ENCODE measurements around the gene CLTCL1.
"Not testable (repeated sequence)": the region's sequence is repeated elsewhere in the genome, so short reads cannot be mapped to it uniquely, and the experiment has no call there.

Gene CLTCL1

GRCh38 chr22:19291580-19292457 is at the start of gene CLTCL1:
TSS of gene CLTCL1 (minus strand) at chr22:19291719. CDS start at chr22:19291641, 78 bp downstream.
- Mint-ChIP-seq H3K27me3 (peaks cover 61% of the 10 kb centered on the region), H3K9me3 (no peaks in the 10 kb centered on the region), H3K4me3 (peak within 1 kb of the TSS; percentile 87), H3K4me1 (peaks cover 26% of the 10 kb centered on the region), H3K27ac (peak within 1 kb of the TSS; percentile 82), H3K36me3 (no peaks in the 10 kb centered on the region)
- peak; percentile 80 for DNase-seq
- CTCF ChIA-PET: no interaction called here

- no peak for DNase-seq
- CTCF ChIA-PET: interaction anchor here (0.6 to 0.8 kb wide), 2 partner anchors 60 to 154 kb away, joined by 3 read pairs; no protein-coding TSS in a partner anchor
- peaks cover 45% of the 10 kb centered on the region for H3K9me3 Mint-ChIP-seq
- H3K4me3 Mint-ChIP-seq: no peak overlapping the region
- no peak overlapping the region for H3K27ac Mint-ChIP-seq
- H3K36me3 Mint-ChIP-seq: peaks cover 84% of the 10 kb centered on the region
- H3K27me3 Mint-ChIP-seq: no peaks in the 10 kb centered on the region
- H3K4me1 Mint-ChIP-seq: peaks cover 2% of the 10 kb centered on the region
These were observed 45.6 kb upstream of the CLTCL1 start for GRCh38 chr22:19337137-19337536.

GRCh38 chr22:19336133-19337075 is 44.9 kb upstream of the CLTCL1 start:
- DNase-seq: no peak
- peaks cover 2% of the 10 kb centered on the region for H3K4me1 Mint-ChIP-seq
- CTCF ChIA-PET: interaction anchor here (0.6 to 0.8 kb wide), 2 partner anchors 61 to 153 kb away, joined by 3 read pairs; no protein-coding TSS in a partner anchor
- no peak overlapping the region for H3K27ac Mint-ChIP-seq
- H3K27me3 Mint-ChIP-seq: no peaks in the 10 kb centered on the region
- H3K9me3 Mint-ChIP-seq: peaks cover 45% of the 10 kb centered on the region
- peaks cover 84% of the 10 kb centered on the region for H3K36me3 Mint-ChIP-seq
- no peak overlapping the region for H3K4me3 Mint-ChIP-seq

- DNase-seq: no peak
- no peak overlapping the region for H3K27ac Mint-ChIP-seq
- no peak overlapping the region for H3K4me3 Mint-ChIP-seq
- CTCF ChIA-PET: no interaction called here
- peaks cover 72% of the 10 kb centered on the region for H3K36me3 Mint-ChIP-seq
- H3K4me1 Mint-ChIP-seq: no peaks in the 10 kb centered on the region
- no peaks in the 10 kb centered on the region for H3K27me3 Mint-ChIP-seq
- H3K9me3 Mint-ChIP-seq: peaks cover 31% of the 10 kb centered on the region
These were observed 40.5 kb upstream of the CLTCL1 start for GRCh38 chr22:19331975-19332374.

GRCh38 chr22:19331474-19331873 is 40.0 kb upstream of the CLTCL1 start:
- H3K4me1 Mint-ChIP-seq: no peaks in the 10 kb centered on the region
- DNase-seq: no peak
- H3K9me3 Mint-ChIP-seq: peaks cover 28% of the 10 kb centered on the region
- no peak overlapping the region for H3K27ac Mint-ChIP-seq
- no peak overlapping the region for H3K4me3 Mint-ChIP-seq
- no peaks in the 10 kb centered on the region for H3K27me3 Mint-ChIP-seq
- CTCF ChIA-PET: no interaction called here
- peaks cover 67% of the 10 kb centered on the region for H3K36me3 Mint-ChIP-seq

- Mint-ChIP-seq H3K4me3 (no peak overlapping the region), H3K27me3 (no peaks in the 10 kb centered on the region), H3K36me3 (peaks cover 61% of the 10 kb centered on the region), H3K4me1 (no peaks in the 10 kb centered on the region), H3K27ac (no peak overlapping the region), H3K9me3 (peaks cover 22% of the 10 kb centered on the region)
- DNase-seq: no peak
- CTCF ChIA-PET: no interaction called here
These were observed 39.4 kb upstream of the CLTCL1 start for GRCh38 chr22:19330865-19331418.

GRCh38 chr22:19330205-19330604 is 38.7 kb upstream of the CLTCL1 start:
- H3K4me1 Mint-ChIP-seq, H3K4me3 Mint-ChIP-seq, DNase-seq, CTCF ChIA-PET, H3K27me3 Mint-ChIP-seq, H3K27ac Mint-ChIP-seq: not testable (repeated sequence)
- peaks cover 54% of the 10 kb centered on the region for H3K36me3 Mint-ChIP-seq
- peaks cover 16% of the 10 kb centered on the region for H3K9me3 Mint-ChIP-seq

- DNase-seq: no peak
- Mint-ChIP-seq H3K27me3 (no peaks in the 10 kb centered on the region), H3K9me3 (peaks cover 13% of the 10 kb centered on the region), H3K4me1 (no peaks in the 10 kb centered on the region), H3K36me3 (peaks cover 49% of the 10 kb centered on the region), H3K27ac (no peak overlapping the region), H3K4me3 (no peak overlapping the region)
- CTCF ChIA-PET: no interaction called here
These were observed 37.9 kb upstream of the CLTCL1 start for GRCh38 chr22:19329454-19329853.

GRCh38 chr22:19325296-19325948 is 33.9 kb upstream of the CLTCL1 start:
- DNase-seq: no peak
- CTCF ChIA-PET: no interaction called here
- H3K27me3 Mint-ChIP-seq: peaks cover 4% of the 10 kb centered on the region
- H3K36me3 Mint-ChIP-seq: peaks cover 19% of the 10 kb centered on the region
- H3K4me3 Mint-ChIP-seq: no peak overlapping the region
- peaks cover 5% of the 10 kb centered on the region for H3K9me3 Mint-ChIP-seq
- H3K4me1 Mint-ChIP-seq: no peaks in the 10 kb centered on the region
- no peak overlapping the region for H3K27ac Mint-ChIP-seq

GRCh38 chr22:19323420-19323819 is 31.9 kb upstream of the CLTCL1 start:
- H3K4me1 Mint-ChIP-seq, H3K4me3 Mint-ChIP-seq, H3K36me3 Mint-ChIP-seq, H3K27ac Mint-ChIP-seq, H3K9me3 Mint-ChIP-seq, H3K27me3 Mint-ChIP-seq, CTCF ChIA-PET, DNase-seq: not testable (repeated sequence)

- no peaks in the 10 kb centered on the region for H3K36me3 Mint-ChIP-seq
- CTCF ChIA-PET: no interaction called here
These were observed 30.2 kb upstream of the CLTCL1 start for GRCh38 chr22:19321757-19322156.

GRCh38 chr22:19320136-19320535 is 28.6 kb upstream of the CLTCL1 start:
- H3K4me3 Mint-ChIP-seq, H3K36me3 Mint-ChIP-seq, H3K27me3 Mint-ChIP-seq, CTCF ChIA-PET, DNase-seq, H3K27ac Mint-ChIP-seq, H3K4me1 Mint-ChIP-seq: not testable (repeated sequence)
- peaks cover 20% of the 10 kb centered on the region for H3K9me3 Mint-ChIP-seq

More at GRCh38 chr22:19321757-19322156, 30.2 kb upstream of the CLTCL1 start:
- no peaks in the 10 kb centered on the region for H3K4me1 Mint-ChIP-seq
- no peak overlapping the region for H3K4me3 Mint-ChIP-seq
- H3K27ac Mint-ChIP-seq: no peak overlapping the region
- DNase-seq: no peak
- peaks cover 13% of the 10 kb centered on the region for H3K9me3 Mint-ChIP-seq
- H3K27me3 Mint-ChIP-seq: peaks cover 4% of the 10 kb centered on the region

- peaks cover 22% of the 10 kb centered on the region for H3K9me3 Mint-ChIP-seq
- H3K27ac Mint-ChIP-seq: no peak overlapping the region
- H3K36me3 Mint-ChIP-seq: no peaks in the 10 kb centered on the region
- H3K27me3 Mint-ChIP-seq: peaks cover 4% of the 10 kb centered on the region
- CTCF ChIA-PET: interaction anchor here (0.7 kb wide), 1 partner anchor 80 kb away, joined by 3 read pairs; no protein-coding TSS in a partner anchor
- no peak overlapping the region for H3K4me3 Mint-ChIP-seq
- no peaks in the 10 kb centered on the region for H3K4me1 Mint-ChIP-seq
- no peak for DNase-seq
These were observed 27.8 kb upstream of the CLTCL1 start for GRCh38 chr22:19319281-19319680.

- H3K4me3 Mint-ChIP-seq: no peak overlapping the region
- H3K4me1 Mint-ChIP-seq: no peaks in the 10 kb centered on the region
- peaks cover 7% of the 10 kb centered on the region for H3K27me3 Mint-ChIP-seq
- H3K36me3 Mint-ChIP-seq: no peaks in the 10 kb centered on the region
- CTCF ChIA-PET: no interaction called here
- no peak overlapping the region for H3K27ac Mint-ChIP-seq
- peaks cover 23% of the 10 kb centered on the region for H3K9me3 Mint-ChIP-seq
- DNase-seq: no peak
These were observed 26.3 kb upstream of the CLTCL1 start for GRCh38 chr22:19317865-19318264.
